NCI-H82 treated with DMSO at 0.1 percent for 48 hours (cell line): Measurements from ENCODE around the gene MAP1LC3C.

Experiments used
- DNase-seq: peaks from one replicate; lab custom pipeline; 2025; ENCODE audit not compliant: unreplicated experiment; lab: John Stamatoyannopoulos, UW

MAP1LC3C gene

DNA sequence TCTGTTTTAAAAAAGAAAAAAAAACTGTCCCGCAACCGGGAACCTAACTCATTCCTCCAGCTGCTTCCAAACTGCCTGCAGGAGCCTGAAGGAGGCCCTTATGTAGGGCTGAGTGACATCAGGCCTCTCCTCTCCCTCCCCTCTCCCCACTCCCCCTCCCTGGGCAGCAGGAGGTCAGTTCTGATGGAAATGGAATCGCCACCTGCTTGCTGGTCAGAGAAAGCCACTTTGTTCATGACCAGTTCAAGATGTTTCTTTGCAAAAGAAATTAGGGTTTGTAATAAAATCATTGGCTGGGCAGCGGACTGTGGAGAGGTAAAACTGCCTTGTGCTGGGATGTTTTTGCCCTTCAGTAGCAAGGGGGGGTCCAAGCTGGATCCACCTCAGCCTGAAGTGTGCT is at the start of gene MAP1LC3C:
Gene MAP1LC3C, minus strand, starts transcription at position 73 of the 400 bp plus-strand sequence. CDS start 90 bp downstream, outside the sequence.
- no peak for DNase-seq

DNA sequence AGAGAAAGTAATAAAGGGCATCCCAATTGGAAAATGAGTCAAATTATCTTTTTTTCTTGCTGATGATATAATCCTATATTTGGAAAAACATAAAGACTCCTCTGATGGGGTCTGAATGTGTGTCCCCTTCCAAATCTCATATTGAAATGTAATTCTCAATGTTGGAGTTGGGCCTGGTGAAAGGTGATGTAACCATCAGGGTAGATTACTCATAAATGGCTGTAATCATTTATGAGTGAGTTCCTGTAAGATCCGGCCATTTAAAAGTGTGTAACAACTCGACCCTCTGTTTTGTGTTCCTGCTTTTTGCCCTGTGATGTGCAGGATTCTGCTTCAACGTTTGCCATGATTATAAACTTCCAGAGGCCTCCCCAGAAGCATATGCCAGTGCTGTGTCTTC is 44.3 kb upstream of the MAP1LC3C start:
- no peak for DNase-seq

DNA sequence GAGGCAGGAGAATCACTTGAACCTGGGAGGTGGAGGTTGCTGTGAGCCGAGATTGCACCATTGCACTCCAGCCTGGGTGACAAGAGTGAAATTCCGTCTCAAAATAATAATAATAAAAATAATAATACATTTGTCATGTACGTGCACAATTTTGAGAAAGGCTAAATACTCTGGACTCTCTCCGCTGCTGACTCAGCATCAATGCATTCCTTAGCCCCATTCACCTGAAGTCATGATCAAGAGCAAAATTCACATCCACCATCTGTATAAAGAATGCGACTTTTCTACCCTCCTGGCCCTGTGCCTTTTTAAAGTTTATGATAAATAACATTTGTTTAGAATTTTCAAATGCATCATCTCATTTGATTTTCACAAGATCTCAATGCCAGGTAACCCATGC is 35.5 kb upstream of the MAP1LC3C start:
- no peak for DNase-seq

DNA sequence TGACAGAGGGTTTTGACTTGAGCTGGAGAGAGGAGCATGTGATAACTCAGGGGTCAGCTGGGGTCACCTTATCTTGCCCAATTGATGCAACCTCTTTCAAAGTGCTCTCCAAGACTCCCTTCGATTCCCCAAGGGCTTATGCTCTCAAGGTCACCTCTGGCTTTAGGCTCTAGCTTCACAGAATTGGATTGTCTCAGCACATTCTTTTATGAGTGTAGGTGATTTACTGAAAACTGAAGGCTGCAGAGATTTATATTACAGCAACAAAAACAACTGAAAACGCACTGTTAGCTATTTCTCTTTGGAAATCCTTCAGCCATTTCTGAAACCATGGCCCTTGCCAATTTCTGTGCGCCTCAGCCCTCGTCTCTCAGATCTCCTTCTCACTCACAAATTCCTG is 34.5 kb upstream of the MAP1LC3C start:
- DNase-seq = no peak

DNA sequence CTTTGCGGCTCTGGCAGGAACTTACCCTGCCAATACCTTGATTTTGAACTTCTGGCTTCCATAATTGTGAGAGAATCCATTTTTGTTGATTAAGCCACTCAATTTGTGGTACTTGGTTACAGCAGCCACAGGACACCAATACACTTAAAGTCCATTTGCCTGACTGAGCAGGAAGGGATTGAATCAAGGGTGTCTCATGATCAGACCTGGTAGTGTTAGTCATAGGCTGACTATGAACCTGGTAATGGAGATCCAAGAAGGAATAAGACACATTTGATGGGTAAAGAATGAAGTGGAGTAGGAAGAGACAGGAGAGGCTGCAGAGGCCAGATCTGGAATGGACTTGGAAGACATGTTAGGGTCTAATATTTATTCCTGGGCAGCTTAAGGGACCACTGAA is 31.2 kb upstream of the MAP1LC3C start:
- DNase-seq = no peak

DNA sequence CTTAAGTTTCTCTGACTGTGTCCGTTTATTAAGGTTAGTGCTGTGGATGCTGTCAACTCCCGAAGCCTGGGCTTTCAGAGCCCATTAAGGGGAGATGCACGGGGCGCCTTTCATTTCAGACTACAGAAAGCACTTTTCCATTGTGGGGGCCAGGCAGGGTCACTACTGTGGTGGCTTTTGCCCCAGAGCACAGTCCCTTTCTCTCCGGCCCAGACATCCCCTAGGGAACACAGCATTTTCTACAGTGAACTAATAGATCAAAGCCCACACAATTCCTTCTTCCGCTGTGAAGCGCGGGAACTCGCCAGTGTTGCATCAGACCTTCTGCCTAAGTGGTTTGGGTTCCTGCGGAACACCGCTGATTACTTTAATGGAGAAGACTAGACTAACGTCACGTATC is 26.8 kb upstream of the MAP1LC3C start:
- DNase-seq = no peak

DNA sequence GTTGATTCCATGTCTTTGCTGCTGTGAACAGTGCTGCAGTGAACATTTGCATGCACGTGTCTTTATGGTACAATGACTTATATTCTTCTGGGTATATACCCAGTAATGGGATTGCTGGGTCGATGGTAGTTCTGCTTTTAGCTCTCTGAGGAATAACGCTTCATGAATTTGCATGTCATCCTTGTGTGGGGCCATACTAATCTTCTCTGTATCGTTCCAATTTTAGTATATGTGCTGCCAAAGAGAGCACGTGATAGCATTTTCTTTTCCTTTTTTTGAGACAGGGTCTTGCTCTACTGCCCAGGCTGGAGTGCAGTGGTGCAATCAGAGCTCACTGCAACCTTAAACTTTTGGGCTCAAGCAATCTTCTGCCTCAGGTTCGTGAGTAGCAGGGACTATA is 24.9 kb upstream of the MAP1LC3C start:
- DNase-seq = no peak

DNA sequence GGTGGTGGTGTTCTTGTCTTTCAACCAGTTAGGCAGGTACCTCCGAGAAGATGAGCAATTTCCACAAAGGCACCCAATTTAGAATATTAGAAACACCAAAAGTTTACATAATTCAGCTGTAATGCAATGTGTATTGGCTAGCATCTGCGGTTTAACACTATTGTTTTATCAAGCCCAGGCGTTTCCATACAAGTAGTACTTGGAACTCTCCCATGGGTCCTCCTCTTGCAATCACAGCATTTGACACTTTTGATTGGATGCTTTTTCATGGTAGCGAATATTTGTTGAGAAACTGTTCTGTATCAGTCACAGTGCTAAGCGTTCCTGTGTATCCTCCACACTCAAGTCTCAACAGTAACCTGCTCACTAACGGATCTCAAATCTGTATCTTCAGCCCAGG is 20.1 kb upstream of the MAP1LC3C start:
- DNase-seq = no peak

DNA sequence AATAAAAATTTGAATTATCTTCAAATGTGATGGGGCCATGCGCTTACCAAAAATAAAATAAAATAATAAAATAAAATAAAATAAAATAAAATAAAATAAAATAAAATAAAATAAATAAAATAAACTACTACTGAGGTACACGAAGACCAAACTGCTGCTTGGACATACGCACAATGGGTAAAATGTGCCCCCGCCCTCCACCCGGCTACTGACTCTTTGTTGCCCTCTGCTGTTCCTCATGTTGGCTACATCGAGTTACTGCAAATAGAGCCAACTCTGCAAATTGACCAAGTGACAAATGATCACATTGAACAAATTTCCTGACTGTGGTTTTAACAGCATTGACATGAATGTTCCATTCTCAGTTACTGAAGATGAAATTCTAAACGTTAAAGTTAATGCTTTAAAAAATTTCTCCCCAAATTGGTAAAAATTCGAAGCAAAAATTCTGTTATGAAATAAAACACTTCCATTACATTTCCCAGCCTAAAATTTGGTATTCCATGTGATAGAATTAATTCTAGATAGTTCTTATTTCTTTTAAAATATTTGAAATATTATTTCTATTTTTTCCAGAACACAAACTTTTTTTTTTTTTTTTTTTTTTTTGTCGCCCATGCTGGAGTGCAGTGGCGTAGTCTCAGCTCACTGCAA is 18.8 kb upstream of the MAP1LC3C start:
- DNase-seq = peak; percentile 53

DNA sequence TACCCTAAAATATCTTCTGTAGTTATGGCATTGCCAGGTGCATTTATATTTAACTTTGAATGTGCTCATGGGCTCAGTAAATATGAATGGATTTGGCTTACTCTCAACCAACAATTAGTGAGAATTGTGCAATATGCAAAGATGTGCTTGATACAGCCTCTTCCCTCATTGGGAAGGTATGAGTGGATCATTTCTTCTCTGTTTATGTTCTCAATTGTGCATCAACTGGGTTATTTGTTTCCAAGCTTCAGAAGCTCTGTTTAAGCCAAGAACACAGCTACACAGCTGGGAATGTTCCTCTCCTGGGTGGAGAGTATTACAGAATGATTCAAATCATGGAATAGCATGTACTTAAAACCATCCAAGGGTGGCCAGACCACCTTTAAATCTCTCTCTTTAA is 17.6 kb upstream of the MAP1LC3C start:
- DNase-seq = no peak

DNA sequence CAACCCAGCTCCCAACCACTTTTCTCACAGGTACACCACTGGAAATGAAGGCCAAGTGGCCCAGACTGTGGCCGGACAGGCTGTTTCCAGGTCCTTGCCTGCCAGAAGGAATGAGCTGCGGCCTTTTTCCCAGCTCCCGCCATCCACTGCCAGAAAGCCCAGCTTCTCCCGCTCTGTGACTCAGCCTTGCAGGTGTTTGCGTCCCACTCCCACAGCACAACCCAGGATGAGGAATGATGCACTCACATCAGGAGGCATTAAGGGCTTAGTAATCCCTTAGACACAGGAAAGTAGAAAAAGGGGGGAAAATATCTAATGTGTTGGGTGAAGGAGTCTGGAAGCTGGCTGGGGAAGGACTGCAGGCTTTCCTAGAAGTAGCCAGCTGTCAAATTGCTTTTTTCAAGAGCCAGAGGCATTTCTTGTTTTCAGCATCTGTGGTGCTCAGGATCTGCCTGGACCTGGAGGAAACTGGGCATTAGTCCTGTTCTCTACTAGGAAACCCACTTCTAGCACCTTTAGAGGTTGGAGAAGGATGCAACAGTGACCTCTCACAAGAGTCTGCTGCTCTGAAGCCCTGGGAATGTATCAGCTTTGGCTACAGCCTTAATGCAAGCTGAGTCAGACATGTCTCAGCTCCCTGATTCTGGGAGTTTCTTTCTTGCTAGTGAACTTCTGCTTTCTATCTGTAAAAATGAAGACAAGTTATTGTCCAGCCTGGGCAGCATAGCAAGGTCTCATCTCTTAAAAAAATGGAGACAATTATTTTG is 13.2 kb upstream of the MAP1LC3C start:
- DNase-seq = no peak

DNA sequence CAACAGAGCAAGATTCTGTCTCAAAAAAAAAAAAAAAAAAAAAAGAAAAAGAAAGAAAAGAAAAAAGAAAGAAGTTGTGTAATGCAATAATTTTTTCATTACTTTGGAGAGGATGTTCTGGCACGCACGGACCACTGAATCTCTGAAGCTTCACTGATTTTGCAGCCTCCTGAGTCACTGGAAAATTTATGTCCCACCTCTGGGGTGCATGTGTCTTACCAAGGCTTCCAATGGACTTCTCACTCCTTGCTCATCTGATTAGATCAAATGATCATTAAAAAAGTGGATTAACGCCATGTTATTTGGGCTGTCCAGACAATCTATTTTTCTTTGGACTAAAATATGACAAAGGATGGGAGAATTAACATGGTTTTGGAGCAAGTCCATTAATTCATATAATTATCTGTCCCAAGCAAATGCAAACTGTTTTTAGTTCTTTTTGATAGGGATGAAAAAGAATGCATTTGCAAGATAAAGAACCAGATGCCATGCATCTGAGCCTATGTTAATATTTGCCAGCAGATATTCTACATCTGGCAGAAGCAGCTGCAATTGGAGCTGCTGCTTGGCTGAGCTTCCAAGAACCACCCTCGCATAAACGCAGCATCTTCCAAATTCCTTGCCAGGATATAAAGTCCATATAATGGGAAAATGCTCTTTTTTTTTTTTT is 10.1 kb upstream of the MAP1LC3C start:
- no peak for DNase-seq

DNA sequence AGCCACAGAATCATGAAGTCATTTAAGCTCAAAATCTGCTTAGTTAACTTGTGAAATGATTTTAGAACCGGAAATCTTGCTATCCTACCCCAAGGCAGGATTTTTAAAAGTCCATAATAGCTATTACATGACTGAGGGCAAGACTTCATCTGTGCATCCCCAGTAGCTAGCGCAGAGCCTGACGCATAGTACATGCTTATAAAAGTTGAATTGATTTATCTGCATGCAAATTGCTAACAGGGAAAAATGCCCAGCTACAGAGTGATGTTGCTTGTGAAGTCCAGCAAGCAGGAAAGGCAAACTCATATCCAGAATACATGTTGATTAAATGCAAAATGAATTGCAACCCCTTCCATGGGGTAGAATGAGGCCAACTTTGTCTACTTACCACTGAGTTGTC is 8.1 kb upstream of the MAP1LC3C start:
- no peak for DNase-seq

DNA sequence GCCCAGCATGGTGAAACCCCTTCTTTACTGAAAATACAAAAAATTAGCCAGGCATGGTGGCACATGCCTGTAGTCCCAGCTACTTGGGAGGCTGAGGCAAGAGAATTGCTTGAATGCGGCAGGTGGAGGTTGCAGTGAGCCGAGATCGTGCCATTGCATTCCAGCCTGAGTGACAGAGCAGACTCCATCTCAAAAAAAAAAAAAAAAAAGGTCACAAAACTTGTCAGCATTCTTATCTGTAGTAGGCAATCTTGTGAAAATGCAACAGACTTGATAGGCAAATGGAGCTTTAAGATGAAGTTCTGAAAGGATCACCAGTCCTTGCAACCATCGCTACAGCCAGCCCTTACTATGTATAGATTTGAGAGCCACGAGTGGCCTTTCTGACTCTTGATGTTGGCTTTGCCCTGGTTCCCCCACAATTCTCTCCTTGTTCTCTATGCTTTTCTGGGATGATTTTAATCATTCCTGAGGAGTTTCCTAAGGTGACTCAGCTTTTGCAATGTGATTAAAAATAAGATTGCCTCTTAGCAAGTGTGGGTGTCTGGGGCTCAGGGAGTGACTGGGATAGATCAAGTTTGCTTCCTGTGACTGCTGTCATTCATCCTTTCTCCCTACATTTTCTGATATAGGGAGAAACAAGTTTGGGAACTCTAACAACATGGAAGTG is 7.1 kb upstream of the MAP1LC3C start:
- DNase-seq = no peak

DNA sequence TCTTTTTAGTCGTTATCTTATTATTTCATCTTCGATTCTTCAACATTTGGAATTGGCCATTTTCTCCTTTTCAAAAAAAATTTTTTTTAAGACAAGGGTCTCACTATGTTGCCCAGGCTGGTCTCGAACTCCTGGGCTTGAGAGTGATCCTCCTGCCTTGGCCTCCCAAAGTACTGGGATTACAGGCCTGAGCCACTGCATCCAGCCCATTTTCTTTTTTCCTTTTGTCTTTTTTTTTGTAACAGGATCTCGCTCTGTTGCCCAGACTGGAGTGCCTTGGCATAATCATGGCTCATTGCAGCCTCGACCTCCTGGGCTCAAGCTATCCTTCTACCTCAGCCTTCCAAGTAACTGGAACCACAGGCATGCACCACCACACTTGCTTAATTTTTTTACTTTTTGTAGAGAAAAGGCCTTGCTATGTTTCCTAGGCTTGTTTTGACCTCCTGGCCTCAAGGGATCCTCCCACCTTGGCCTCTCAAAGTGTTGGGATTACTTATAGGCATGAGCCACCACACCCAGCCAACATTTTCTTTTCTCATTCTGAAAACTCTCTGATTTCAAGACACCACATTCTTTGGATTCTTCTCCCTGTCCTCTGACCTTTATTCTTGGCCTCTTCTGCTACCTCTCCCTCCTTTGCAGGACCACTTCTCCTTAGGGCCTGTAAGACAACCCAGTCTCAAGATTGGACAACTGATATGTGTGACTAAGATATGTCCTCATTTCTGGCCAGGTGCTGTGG is 6.0 kb upstream of the MAP1LC3C start:
- no peak for DNase-seq

DNA sequence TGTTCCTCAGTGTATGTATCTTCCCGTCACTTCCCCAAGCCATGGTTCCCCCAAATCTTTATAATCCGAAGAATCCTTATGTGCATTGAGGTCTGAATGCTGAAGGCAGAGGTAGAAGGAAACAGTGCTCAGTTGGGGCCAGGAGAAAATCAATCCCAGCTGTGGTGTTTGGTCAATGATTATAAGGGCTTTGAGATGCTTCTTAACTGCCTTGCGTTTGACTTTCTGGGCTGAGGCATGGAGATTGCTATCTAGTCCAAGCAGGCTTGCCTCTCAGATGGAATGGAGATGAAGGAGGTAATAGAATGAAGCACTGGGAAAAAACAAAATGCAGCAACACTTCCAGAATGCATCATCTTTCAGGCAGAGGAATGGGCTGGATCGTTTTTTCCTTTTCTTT is 3.6 kb upstream of the MAP1LC3C start:
- DNase-seq = no peak

DNA sequence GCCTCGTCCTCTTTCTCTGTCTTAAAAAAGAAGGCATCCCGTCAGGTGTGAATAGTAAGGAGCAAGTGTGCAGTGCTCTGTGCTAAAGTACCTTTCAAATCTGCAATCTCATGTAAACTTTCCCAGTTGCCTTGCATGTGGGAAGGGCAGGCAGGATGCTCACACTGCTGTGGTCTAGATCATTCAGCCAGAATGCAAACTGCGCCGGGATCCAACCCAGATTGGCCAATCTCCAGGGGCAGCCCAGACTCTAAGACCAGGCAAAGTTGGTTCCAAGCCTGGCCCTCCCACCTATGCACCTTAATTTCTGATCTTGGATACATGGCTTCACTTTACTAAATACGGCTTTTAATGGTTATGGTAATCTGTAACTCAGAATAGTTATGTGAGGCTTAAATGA is 3.2 kb upstream of the MAP1LC3C start:
- no peak for DNase-seq

DNA sequence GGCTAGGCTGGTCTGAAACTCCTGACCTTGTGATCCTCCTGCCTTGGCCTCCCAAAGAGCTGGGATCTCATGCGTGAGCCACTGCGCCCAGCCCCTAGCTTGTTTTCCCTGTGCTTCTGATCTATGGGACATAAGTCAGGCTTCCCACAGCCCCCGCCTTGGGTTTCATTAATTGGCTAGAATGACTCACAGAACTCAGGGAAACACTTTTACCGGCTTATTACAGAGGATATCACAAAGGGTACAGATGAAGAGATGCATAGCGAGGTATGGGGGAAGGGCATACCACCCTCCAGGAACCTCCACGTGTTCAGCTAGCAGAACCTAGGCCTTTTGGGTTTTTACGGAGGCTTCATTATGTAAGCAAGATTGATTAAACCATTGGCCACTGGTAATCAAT is 1.5 kb upstream of the MAP1LC3C start:
- no peak for DNase-seq

DNA sequence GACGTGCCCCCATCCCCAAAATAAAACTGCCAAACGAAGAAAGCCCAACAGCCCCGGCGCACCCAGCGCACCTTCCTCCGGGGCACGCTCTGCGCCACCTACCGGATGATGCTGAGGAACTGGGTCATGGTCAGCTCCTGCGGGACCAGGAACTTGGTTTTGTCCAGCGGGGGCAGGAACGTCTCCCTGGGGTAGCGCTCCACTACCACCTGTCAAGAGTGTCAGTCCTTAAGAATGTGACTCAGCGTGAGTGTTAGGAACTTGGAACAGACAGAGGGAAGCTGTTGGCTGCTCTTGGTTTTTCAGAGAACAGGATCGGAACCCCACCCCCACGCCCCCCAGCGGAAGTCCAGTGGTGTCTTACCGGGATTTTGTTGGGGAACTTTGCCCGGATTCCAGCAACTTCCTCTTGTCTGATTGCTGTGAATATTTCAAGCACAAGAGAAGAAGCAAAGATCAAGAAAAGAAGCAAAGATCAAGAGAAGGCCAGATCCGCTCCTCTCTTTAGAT is 431 bp downstream of the MAP1LC3C start:
- no peak for DNase-seq

DNA sequence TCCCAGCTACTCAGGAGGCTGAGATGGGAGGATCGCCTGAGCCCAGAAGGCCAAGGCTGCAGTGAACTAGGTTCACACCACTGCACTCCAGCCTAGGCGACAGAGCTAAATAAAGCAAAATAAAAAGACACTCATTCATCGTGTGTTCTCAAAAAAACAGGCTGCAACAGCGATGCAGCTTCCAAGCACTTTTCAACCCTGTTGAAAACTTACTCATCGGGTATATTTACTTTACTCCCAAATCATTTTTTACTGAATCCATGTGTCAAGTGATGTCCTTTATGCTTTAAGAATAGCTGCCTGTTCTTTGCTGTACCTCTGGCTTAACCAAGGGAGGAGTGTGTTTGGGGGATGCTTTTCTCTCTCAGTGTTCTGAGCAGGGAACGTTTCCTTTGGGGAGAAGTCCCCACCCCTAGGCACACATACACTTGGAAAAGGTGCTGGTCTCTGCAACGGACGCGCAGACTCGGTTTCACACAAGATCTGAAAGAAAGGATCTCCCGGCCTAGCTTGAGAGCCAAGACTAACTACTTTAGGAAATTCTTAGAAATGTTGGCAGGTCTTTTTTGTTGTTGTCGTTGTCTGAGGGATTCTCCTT is 1.4 kb downstream of the MAP1LC3C start:
- DNase-seq = no peak
